PC-9 (cell line): ENCODE data around the gene EPSTI1. TPM values are rescaled to one million over a fixed set of nuclear protein-coding genes. Genes with fewer than 3 reads are reported as not detected.
"Not testable (repeated sequence)": the region's sequence is repeated elsewhere in the genome, so short reads cannot be mapped to it uniquely, and the experiment has no call there.

ENCODE experiments used
- BruUV-seq: library from RNA; stranded (reverse); fragments of 400-500 nt; replicated peaks from 2 replicates; lab custom pipeline; 2021; lab: Mats Ljungman, UMichigan
- CTCF ChIA-PET: fragments of 300-600 bp; sonication (Branson Sonifier 250); formaldehyde crosslinking; loops from one replicate; lab custom pipeline; 2022; ENCODE audit warnings: antibody characterized with exemption; lab: Charles Lee
- POLR2A ChIA-PET: fragments of 300-600 bp; sonication (Branson Sonifier 250); formaldehyde crosslinking; loops from one replicate; lab custom pipeline; 2022; ENCODE audit warnings: antibody characterized with exemption; ENCODE audit not compliant: unreplicated experiment; lab: Charles Lee
- DNase-seq, 2 experiments: peaks; one replicate each; pipeline versions ENCODE4 v3.0.0 to v3.0.0-alpha.2; 2015 to 2022; ENCODE audit warnings: mixed read lengths in 1 of 2
- H2AFZ ChIP-seq: fragments of 200-600 bp; sonication (generic); 2 replicates; pipeline ENCODE4 v1.8.1; 2017; ENCODE audit warnings: antibody characterized with exemption
- H3F3A ChIP-seq: fragments of 200-600 bp; sonication (generic); 2 replicates; pipeline ENCODE4 v1.8.1; 2017; ENCODE audit warnings: antibody characterized with exemption, mild to moderate bottlenecking, low read depth; ENCODE audit not compliant: insufficient read depth
- H3K27ac ChIP-seq: fragments of 200-600 bp; sonication (generic); 2 replicates; pipeline ENCODE4 v1.6.1; 2016; ENCODE audit warnings: mixed run types
- H3K27me3 ChIP-seq: fragments of 200-600 bp; sonication (generic); 2 replicates; pipeline ENCODE4 v1.6.1; 2016; ENCODE audit warnings: low read depth, mixed run types; ENCODE audit not compliant: insufficient read depth
- H3K36me3 ChIP-seq: fragments of 200-600 bp; sonication (generic); 2 replicates; pipeline ENCODE4 v1.6.1; 2016; ENCODE audit warnings: low read depth, mixed run types
- H3K4me1 ChIP-seq: fragments of 200-600 bp; sonication (generic); replicated peaks from 2 replicates; pipeline ENCODE4 v1.6.1; 2016; ENCODE audit warnings: mixed run types; ENCODE audit not compliant: insufficient read depth
- H3K4me2 ChIP-seq: fragments of 200-600 bp; sonication (generic); 2 replicates; pipeline ENCODE4 v1.6.1; 2017; ENCODE audit warnings: mixed run types
- H3K4me3 ChIP-seq: fragments of 200-600 bp; sonication (generic); 2 replicates; pipeline ENCODE4 v1.6.1; 2016; ENCODE audit warnings: mixed run types
- H3K79me2 ChIP-seq: fragments of 200-600 bp; sonication (generic); 2 replicates; pipeline ENCODE4 v1.6.1; 2017; ENCODE audit warnings: low read depth, mixed run types
- H3K9me2 ChIP-seq: fragments of 200-600 bp; sonication (generic); 2 replicates; pipeline ENCODE4 v1.8.1; 2017; ENCODE audit warnings: mild to moderate bottlenecking; ENCODE audit not compliant: insufficient read depth
- H3K9me3 ChIP-seq: fragments of 200-600 bp; sonication (generic); 2 replicates; pipeline ENCODE4 v1.8.1; 2016; ENCODE audit warnings: low read depth; ENCODE audit not compliant: insufficient read depth
- H4K20me1 ChIP-seq: fragments of 200-600 bp; sonication (generic); 2 replicates; pipeline ENCODE4 v1.8.1; 2017; ENCODE audit not compliant: insufficient read depth
- CTCF ChIP-seq: fragments of 200-600 bp; sonication (generic); conservative IDR thresholded peaks from 2 replicates; pipeline ENCODE4 v1.6.1; 2017; ENCODE audit warnings: mixed run types, antibody characterized with exemption, mild to moderate bottlenecking, moderate library complexity
- EZH2 ChIP-seq: fragments of 200-600 bp; sonication (generic); IDR thresholded peaks from 2 replicates; pipeline ENCODE4 v1.8.0; 2017; ENCODE audit warnings: antibody characterized with exemption, low read depth
- intact Hi-C: fragments of 100-400 bp; cut with micrococcal nuclease; formaldehyde crosslinking; loops from one replicate; pipeline ENCODE4 v1.10.0; 2022; ENCODE audit not compliant: unreplicated experiment
- total RNA-seq: library from RNA; stranded (reverse); gene quantifications from 2 replicates; pipeline ENCODE4 v1.2.3, GENCODE V29; 2021

The EPSTI1 gene
- total RNA-seq, 1 experiment from 2014 or later, result 3.4 TPM

DNA sequence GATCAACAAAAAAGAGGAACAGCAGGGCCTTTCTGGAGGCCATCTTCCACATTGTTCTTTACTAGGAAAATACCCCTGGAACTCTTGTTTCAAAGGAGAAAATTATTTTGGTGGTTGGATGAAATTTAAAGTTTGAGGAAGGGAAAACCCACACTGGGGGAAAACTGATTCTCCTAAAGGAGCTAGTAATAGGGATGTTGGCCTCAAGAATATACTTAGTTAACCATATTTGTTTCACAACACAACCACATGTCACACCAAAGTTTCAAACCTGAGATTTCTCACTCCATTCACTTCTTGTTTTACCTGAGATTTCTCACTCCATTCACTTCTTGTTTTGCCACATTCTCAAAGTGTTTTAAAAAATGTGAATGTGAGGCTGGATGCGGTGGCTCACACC lies 2.8 kb upstream of the EPSTI1 start:
- H3K4me1 ChIP-seq, result peaks cover 19% of the 10 kb centered on the region
- H3K4me2 ChIP-seq, result no peak overlapping the region
- no peaks in the 10 kb centered on the region for H3K36me3 ChIP-seq
- H3K27ac ChIP-seq, result no peak overlapping the region
- H3K79me2 ChIP-seq, result no peaks in the 10 kb centered on the region
- BruUV-seq, result no TSS peak
- ChIA-PET POLR2A (no interaction called here), CTCF (no interaction called here)
- H3K4me3 ChIP-seq, result no peak overlapping the region
- intact Hi-C loops, result no loop called here
- TF ChIP-seq EZH2 (no peak), CTCF (no peak)
- no peak for DNase-seq
- H4K20me1 ChIP-seq, result no peaks in the 10 kb centered on the region
- no peaks in the 10 kb centered on the region for H3K27me3 ChIP-seq
- no peaks in the 10 kb centered on the region for H3K9me2 ChIP-seq
- H2AFZ ChIP-seq, result no peak overlapping the region
- H3K9me3 ChIP-seq, result no peaks in the 10 kb centered on the region
- H3F3A ChIP-seq, result peaks cover 6% of the 10 kb centered on the region; the same call in 1 of the 2 replicates

- BruUV-seq, result no TSS peak
- intact Hi-C loops, result no loop called here
- no peak overlapping the region for H3K27ac ChIP-seq
- no peaks in the 10 kb centered on the region for H3K79me2 ChIP-seq
- no peaks in the 10 kb centered on the region for H3K27me3 ChIP-seq
- H3K4me3 ChIP-seq, result no peak overlapping the region
- peak overlapping the region; percentile 55; the same call in 1 of the 2 replicates for H3K4me2 ChIP-seq
- peaks cover 6% of the 10 kb centered on the region; the same call in 1 of the 2 replicates for H3F3A ChIP-seq
- no peak for TF ChIP-seq CTCF
- CTCF ChIA-PET, result interaction anchor here (0.5 to 1.0 kb wide), 3 partner anchors 16 to 36 kb away, joined by 3 to 8 read pairs (median 5); no protein-coding TSS in a partner anchor
- POLR2A ChIA-PET, result interaction anchor here (0.5 to 0.7 kb wide), 2 partner anchors 10 to 615 kb away, joined by 3 to 32 read pairs; no protein-coding TSS in a partner anchor
- DNase-seq, result no peak
- no peaks in the 10 kb centered on the region for H3K36me3 ChIP-seq
- H4K20me1 ChIP-seq, result no peaks in the 10 kb centered on the region
- H3K4me1 ChIP-seq, result peaks cover 17% of the 10 kb centered on the region
- H3K9me2 ChIP-seq, result no peaks in the 10 kb centered on the region
- no peak overlapping the region for H2AFZ ChIP-seq
- no peaks in the 10 kb centered on the region for H3K9me3 ChIP-seq
Observed at GRCh38 chr13:42992764-42993122, 702 bp upstream of the EPSTI1 start.

- H3K9me3 ChIP-seq, H3K79me2 ChIP-seq, H3K9me2 ChIP-seq, H4K20me1 ChIP-seq, H3K27ac ChIP-seq, intact Hi-C loops, H3K27me3 ChIP-seq, H3K4me1 ChIP-seq, POLR2A ChIA-PET, H3K36me3 ChIP-seq, DNase-seq, H3F3A ChIP-seq: not testable (repeated sequence)
- peak overlapping the region; percentile 72; the same call in 1 of the 2 replicates for H2AFZ ChIP-seq
- BruUV-seq, result TSS peak; percentile 28
- peak overlapping the region; percentile 55 for H3K4me2 ChIP-seq
- H3K4me3 ChIP-seq, result peak overlapping the region; percentile 36; the same call in 1 of the 2 replicates
- CTCF ChIA-PET, result interaction anchor here (0.6 kb wide), 1 partner anchor 191 kb away, joined by 12 read pairs; no protein-coding TSS in a partner anchor
Observed at GRCh38 chr13:42991233-42991897, 676 bp downstream of the EPSTI1 start.
